Adipose tissue (tissue), 3 donors: ENCODE data around the gene PKHD1. TPM values are rescaled to one million over a fixed set of nuclear protein-coding genes. Genes with fewer than 3 reads are reported as not detected.
"Not testable (repeated sequence)": the region's sequence is repeated elsewhere in the genome, so short reads cannot be mapped to it uniquely, and the experiment has no call there.

ENCODE experiments used
- H3K27ac ChIP-seq: one replicate; pipeline ENCODE4 v1.5.1; 2013; ENCODE audit warnings: low read depth, low read length
- WGBS, 3 donors: extraction: QIAGEN DNeasy Blood & Tissue Kit; methylation state at CpG; one replicate each; pipeline ENCODE4 v1.1.7; 2013; 5-methylcytosine and 5-hydroxymethylcytosine counted together
- polyA plus RNA-seq, 3 donors: library from polyadenylated mRNA; stranded (reverse); fragments of 200-250 nt; gene quantifications; one replicate each; pipeline ENCODE4 v1.2.3, GENCODE V29; 2013
- donor health status: healthy with polysubstance abuse.
- donor health status: Bipolar disorder and iron deficiency.
- donor health status: healthy.

PKHD1 gene
- polyA plus RNA-seq, 3 donors, result 0.01 to 3.3 TPM; not detected in 1

GRCh38 chr6:51901766-51902764 lies 185.3 kb downstream of the PKHD1 start:
- WGBS, 3 donors, result 75 to 84% (median 76%) methylated on average over 4 of the region's 4 CpGs
- no peak overlapping the region for H3K27ac ChIP-seq

DNA sequence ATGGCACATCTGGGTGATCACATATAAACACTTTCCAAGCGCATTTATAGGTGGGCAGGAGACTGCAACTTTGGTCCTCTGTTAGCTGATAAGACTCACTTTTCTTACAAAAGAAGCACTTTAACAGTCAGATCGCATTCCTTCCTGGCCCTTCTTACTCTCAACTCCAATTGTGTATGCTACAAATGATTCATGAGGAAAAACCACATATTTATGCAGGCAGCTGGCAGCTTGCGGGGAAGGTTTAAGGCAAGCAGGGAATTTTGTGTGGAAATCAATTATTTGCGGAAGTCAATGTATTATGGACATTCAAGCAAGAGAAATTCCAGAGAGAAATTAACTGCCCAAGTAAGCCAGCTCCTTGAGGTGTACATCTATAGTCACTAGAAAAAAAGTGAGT lies 194.0 kb downstream of the PKHD1 start:
- no peak overlapping the region for H3K27ac ChIP-seq
- 58 to 81% (median 69%) methylated on average over 4 of the region's 4 CpGs for WGBS, 3 donors

GRCh38 chr6:51892750-51893149 lies 194.7 kb downstream of the PKHD1 start:
- 57 to 60% (median 59%) methylated on average over 4 of the region's 4 CpGs for WGBS, 3 donors

DNA sequence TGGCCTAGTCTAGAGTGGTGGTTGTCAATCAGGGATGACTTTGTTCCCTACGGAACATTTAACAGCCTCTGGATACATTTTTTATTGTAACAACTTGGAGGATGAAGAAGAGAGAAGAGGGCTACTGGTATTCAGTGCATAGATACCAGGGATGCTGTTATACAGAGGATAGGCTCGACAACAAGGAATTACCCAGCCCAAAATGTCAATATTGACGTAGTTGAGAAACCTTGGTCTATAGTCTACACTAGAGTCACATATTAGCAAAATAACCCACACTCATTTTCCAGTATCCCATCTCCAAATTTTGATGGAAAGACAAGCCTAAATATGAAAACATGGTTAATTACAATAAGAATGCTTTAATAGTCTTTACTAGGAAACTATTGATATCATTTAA lies 195.1 kb downstream of the PKHD1 start:
- no peak overlapping the region for H3K27ac ChIP-seq
- 71 to 87% (median 83%) methylated on average over 3 of the region's 3 CpGs for WGBS, 3 donors

More at GRCh38 chr6:51892750-51893149, 194.7 kb downstream of the PKHD1 start:
- H3K27ac ChIP-seq, result no peak overlapping the region

GRCh38 chr6:51891784-51892183 lies 195.6 kb downstream of the PKHD1 start:
- 58 to 81% (median 63%) methylated on average over 4 of the region's 4 CpGs for WGBS, 3 donors
- H3K27ac ChIP-seq, result no peak overlapping the region

DNA sequence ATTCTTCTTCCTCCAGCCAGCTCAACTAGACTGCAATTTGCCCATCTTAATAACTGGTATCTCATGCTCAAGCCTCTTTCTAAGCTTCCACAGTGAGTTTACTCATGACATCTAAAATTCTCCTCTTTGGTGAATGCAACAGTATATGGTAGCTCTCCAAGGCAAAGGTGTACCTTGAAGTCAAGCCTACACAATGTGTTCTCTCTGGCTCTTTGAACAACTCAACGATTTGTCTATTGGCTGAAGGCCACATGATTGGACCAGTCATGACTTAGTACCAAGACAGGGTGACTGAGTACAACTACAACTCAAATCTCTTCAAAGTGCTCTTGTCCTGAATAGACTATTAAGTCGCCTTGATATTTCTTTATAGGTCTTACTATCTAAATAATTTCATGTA lies 199.6 kb downstream of the PKHD1 start:
- 59 to 61% (median 60%) methylated on average over 2 of the region's 2 CpGs for WGBS, 3 donors
- no peak overlapping the region for H3K27ac ChIP-seq

DNA sequence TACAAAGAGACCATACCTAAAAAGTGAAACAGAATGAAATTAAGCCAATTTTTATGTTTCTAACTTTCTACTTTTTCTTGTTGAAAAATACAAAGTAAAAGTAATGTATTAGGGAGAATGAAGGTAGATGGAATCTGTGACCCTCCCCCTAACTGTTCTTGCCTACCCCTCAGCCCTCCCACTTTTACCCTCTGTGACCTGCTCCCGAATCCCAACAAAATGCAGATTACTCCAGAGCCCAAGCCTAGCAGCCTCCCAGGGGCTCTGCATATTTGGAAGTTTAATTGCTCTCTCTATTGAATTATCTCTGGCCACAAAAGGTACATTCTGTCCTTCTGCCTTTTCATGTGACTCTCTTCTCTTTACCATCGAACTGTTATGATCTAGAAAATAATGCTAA lies 201.5 kb downstream of the PKHD1 start:
- H3K27ac ChIP-seq, result no peak overlapping the region
- 54 to 80% (median 60%) methylated on average over 2 of the region's 2 CpGs for WGBS, 3 donors

GRCh38 chr6:51868591-51869355 lies 218.6 kb downstream of the PKHD1 start:
- no peak overlapping the region for H3K27ac ChIP-seq

DNA sequence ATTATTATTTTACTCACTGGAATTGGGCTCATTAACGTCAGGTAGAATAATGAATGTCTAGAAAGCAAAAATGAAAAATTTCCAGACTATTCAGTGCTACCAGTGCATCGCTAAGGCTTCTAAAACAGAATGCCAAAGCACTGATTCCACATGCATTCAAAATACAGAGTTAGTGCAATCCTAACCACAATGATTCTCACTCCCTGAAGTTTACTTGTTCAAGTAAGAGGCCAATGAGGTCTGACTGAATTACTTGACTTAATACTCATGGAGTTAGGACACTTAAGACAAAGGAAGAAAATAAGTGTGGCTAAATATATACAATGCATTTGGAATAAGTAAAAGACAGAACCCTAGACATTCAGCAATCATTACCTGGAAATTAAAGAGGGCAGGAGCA lies 220.5 kb downstream of the PKHD1 start:
- 36 to 50% (median 38%) methylated on average over 2 of the region's 2 CpGs for whole genome bisulfite sequencing, 3 donors
- no peak overlapping the region for H3K27ac ChIP-seq

GRCh38 chr6:51865996-51866395 lies 221.4 kb downstream of the PKHD1 start:
- H3K27ac ChIP-seq, result no peak overlapping the region
- WGBS, 3 donors, result 67 to 79% (median 77%) methylated on average over 1 of the region's 1 CpG

DNA sequence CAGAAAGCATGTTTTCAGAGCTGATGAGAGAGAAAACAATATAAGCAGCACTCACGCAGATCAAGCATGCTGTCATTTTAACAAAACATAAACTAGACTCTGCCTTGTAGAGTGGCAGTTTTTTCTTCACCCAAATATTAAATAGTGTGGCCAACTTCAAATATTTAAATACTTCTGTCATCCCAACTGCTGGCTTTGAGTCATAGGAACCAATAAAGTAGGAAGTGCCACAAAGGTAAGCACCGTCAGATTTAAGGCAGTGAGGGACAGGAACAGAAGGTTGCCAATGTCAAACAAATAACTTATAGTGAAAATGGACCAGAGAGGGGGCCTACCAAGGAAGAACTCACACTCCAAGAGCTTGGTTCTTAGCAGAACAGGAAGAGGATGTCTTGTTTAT lies 222.2 kb downstream of the PKHD1 start:
- WGBS, 3 donors, result 46 to 81% (median 73%) methylated on average over 2 of the region's 2 CpGs
- H3K27ac ChIP-seq, result no peak overlapping the region

GRCh38 chr6:51857134-51857533 lies 230.3 kb downstream of the PKHD1 start:
- 85 to 90% (median 87%) methylated on average over 2 of the region's 2 CpGs for WGBS, 3 donors
- no peak overlapping the region for H3K27ac ChIP-seq

DNA sequence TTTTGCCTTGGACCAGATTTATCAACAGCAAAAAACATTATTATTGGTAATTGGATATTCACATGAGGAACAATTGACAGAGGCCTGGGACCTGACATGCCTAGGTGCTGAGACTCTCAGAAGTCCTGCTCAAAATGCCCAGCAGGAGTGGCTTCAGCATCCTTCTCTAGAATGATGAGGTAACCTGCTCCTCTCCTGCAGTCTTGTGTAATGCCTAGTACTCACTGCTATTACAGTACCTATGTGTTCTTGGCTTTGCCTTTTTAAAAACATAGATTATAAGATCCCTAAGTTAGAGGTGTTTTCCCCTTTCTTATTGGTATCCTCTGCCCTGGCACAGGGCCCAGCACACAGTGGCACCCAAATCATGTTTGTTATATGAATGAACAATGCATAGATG lies 230.9 kb downstream of the PKHD1 start:
- H3K27ac ChIP-seq, result no peak overlapping the region

DNA sequence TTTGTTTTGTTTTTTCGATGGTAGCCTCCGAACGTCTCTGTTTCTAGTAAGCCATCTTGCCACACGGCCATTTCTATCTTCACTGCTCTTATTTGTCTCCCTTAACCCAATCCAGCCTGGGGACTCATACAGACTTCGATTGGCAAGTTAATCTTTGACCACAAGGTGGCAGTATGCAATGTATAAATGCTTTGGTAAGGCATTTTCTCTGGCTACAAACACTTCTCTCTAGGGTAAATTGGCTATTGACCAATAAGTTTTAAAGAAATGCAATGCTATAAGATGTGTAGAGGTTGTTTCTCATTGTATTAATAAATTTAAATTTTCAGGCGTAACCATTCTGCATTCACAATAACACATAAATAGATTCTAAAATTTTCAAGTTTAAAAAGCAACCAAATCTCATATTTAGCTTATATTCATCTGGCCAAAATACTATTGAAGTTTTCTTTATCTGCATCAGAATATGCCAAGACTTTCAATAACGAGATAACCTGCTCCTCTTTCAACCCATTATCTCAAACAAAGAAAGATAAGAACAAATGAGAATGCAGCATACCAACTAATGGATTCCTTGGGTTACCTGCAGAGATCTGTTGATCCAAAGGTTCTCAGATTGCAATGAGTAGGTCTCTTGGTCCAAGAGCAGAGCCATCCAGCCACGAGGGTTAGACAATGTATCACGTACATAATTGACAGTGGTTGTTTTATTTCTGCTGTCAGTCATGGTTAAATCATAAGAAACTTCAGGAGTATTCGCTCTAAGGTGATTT lies 231.9 kb downstream of the PKHD1 start:
- no peak overlapping the region for H3K27ac ChIP-seq
- 30 to 37% (median 35%) methylated on average over 10 of the region's 10 CpGs for WGBS, 3 donors

- H3K27ac ChIP-seq, result no peak overlapping the region
- 85 to 87% (median 85%) methylated on average over 16 of the region's 16 CpGs for WGBS, 3 donors
Observed at GRCh38 chr6:51854876-51855275, 232.5 kb downstream of the PKHD1 start.

DNA sequence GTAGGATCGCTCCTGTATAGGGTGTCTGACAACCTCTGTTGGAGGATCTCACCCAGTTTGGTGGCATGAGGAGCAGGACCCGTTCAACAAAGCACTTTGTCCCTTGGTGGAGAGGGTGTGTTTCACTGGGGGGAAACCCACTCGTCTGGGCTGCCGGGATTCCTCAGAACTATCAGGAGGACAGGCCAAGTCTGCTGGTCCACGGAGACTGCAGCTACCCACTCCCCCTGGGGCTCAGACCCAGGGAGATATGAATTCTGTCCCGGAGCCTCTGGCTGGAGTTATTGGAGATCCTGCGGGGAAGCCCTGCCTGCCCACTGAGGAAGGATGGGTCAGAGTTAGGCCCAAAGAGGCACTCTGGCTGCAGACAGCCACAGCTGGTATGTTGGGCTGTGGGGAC lies 233.1 kb downstream of the PKHD1 start:
- H3K27ac ChIP-seq, result no peak overlapping the region
- WGBS, 3 donors, result 83 to 88% (median 85%) methylated on average over 7 of the region's 7 CpGs

GRCh38 chr6:51853109-51853508 lies 234.3 kb downstream of the PKHD1 start:
- H3K27ac ChIP-seq, result not testable (repeated sequence)
- WGBS, 3 donors, result 82 to 88% (median 83%) methylated on average over 1 of the region's 1 CpG

DNA sequence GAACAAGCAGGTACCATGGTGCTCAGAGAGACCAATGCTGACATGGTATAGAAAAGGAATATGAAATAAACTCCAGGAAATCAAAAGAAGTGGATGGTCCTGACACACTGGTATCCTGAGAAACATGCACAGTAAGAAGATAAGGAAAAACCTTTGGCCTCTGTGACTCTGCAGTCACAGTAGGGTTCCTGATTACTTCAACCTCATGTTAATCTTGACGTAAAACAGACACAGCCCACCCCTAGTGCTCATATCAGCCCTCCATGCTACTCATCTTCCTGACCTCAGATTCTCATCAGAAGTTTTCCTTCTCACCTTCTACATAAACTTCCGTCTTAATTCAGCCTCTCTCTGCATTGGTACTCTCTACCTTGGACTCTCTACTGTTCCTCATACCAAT lies 240.9 kb downstream of the PKHD1 start:
- H3K27ac ChIP-seq, result no peak overlapping the region
- 61 to 84% (median 68%) methylated on average over 2 of the region's 2 CpGs for WGBS, 3 donors

DNA sequence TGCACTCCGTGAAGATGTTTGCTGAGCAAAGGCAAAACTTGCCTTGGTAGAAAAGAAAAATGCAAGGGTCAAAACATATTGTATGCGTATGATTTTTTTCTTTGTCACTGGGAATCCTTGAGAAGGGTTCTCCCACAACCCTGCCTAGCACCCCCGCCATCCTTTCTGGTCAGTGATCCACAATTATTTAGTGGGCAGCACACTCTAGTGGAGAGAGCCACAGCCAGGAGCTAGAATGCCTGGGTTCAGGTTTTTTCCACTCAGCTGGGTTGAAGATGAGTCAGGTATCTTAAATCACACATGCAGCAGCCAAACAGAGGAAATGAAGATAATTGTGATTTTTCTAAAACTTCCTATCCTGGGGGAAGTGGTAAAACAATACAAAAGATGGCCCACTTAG lies 243.1 kb downstream of the PKHD1 start:
- H3K27ac ChIP-seq, result no peak overlapping the region
- WGBS, 3 donors, result 72 to 86% (median 77%) methylated on average over 3 of the region's 3 CpGs
